ENCODE data around the gene GHRHR.

GRCh38 chr7:30997316-30997715, 33.6 kb downstream of the GHRHR start:
- TF ChIP-seq, protein P1, sequence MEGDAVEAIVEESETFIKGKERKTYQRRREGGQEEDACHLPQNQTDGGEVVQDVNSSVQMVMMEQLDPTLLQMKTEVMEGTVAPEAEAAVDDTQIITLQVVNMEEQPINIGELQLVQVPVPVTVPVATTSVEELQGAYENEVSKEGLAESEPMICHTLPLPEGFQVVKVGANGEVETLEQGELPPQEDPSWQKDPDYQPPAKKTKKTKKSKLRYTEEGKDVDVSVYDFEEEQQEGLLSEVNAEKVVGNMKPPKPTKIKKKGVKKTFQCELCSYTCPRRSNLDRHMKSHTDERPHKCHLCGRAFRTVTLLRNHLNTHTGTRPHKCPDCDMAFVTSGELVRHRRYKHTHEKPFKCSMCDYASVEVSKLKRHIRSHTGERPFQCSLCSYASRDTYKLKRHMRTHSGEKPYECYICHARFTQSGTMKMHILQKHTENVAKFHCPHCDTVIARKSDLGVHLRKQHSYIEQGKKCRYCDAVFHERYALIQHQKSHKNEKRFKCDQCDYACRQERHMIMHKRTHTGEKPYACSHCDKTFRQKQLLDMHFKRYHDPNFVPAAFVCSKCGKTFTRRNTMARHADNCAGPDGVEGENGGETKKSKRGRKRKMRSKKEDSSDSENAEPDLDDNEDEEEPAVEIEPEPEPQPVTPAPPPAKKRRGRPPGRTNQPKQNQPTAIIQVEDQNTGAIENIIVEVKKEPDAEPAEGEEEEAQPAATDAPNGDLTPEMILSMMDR (IDR thresholded peaks at IDR 0.05; ENCODE audit: low read depth, low read length, poor library complexity, severe bottlenecking): no peak
- no peak for TF ChIP-seq EZH2phosphoT487 (IDR thresholded peaks at IDR 0.05; ENCODE audit: borderline replicate concordance, low read length)
